ENCODE results near the gene APPL1.

The APPL1 gene

GRCh38 chr3:57194641-57195040 is 32.9 kb upstream of the APPL1 start:
- no peak for TF ChIP-seq FOXM1 (IDR thresholded peaks at IDR 0.05; ENCODE audit: borderline replicate concordance)
- no peak for TF ChIP-seq FOXA1 (IDR thresholded peaks at IDR 0.05)
- TF ChIP-seq BHLHE40 (IDR thresholded peaks at IDR 0.05; ENCODE audit: borderline replicate concordance) = no peak
- TF ChIP-seq HDGF (IDR thresholded peaks at IDR 0.05; ENCODE audit: borderline replicate concordance) = no peak
- TF ChIP-seq L3MBTL2 (conservative IDR thresholded peaks at IDR 0.05) = no peak
- TF ChIP-seq PKNOX1 (IDR thresholded peaks at IDR 0.05) = no peak
- no peak for TF ChIP-seq ZNF384 (IDR thresholded peaks at IDR 0.05)
- TF ChIP-seq ELF4 (IDR thresholded peaks at IDR 0.05) = no peak
- TF ChIP-seq LEF1 (IDR thresholded peaks at IDR 0.05; ENCODE audit: borderline replicate concordance) = no peak
- TF ChIP-seq ARNT (IDR thresholded peaks at IDR 0.05) = no peak
- no peak for TF ChIP-seq TARDBP (IDR thresholded peaks at IDR 0.05)
- no peak for TF ChIP-seq NFRKB (IDR thresholded peaks at IDR 0.05)
- ChIA-PET POLR2A (no interaction called here), CTCF (no interaction called here)
- DNase-seq (ENCODE audit: extremely low spot score) = no peak

GRCh38 chr3:57199895-57200297 is 27.6 kb upstream of the APPL1 start, which contains the start of gene HESX1:
TSS of gene HESX1 (minus strand) at chr3:57199978. CDS start at chr3:57199918, 60 bp downstream.
- no peak for DNase-seq (ENCODE audit: extremely low spot score)
- ChIA-PET POLR2A (no interaction called here), CTCF (interaction anchor here (0.9 kb wide), 1 partner anchor 10 kb away, joined by 3 read pairs; no protein-coding TSS in a partner anchor)
- TF ChIP-seq CTBP1 (IDR thresholded peaks at IDR 0.05; ENCODE audit: borderline replicate concordance) (no peak), SP1 (IDR thresholded peaks at IDR 0.05) (no peak), HDGF (IDR thresholded peaks at IDR 0.05; ENCODE audit: borderline replicate concordance) (no peak), SUZ12 (IDR thresholded peaks at IDR 0.05) (no peak), NFRKB (IDR thresholded peaks at IDR 0.05) (no peak), ZNF384 (IDR thresholded peaks at IDR 0.05) (no peak), BHLHE40 (IDR thresholded peaks at IDR 0.05; ENCODE audit: borderline replicate concordance) (no peak), FOXK2 (IDR thresholded peaks at IDR 0.05) (no peak), TARDBP (IDR thresholded peaks at IDR 0.05) (no peak), ELF4 (IDR thresholded peaks at IDR 0.05) (no peak), LEF1 (IDR thresholded peaks at IDR 0.05; ENCODE audit: borderline replicate concordance) (no peak), PKNOX1 (IDR thresholded peaks at IDR 0.05) (no peak), ARNT (IDR thresholded peaks at IDR 0.05) (no peak), FOXM1 (IDR thresholded peaks at IDR 0.05; ENCODE audit: borderline replicate concordance) (no peak), FOXA1 (IDR thresholded peaks at IDR 0.05) (no peak), L3MBTL2 (conservative IDR thresholded peaks at IDR 0.05) (no peak)

GRCh38 chr3:57206423-57206822 is 21.1 kb upstream of the APPL1 start:
- no peak for TF ChIP-seq PKNOX1 (IDR thresholded peaks at IDR 0.05)
- TF ChIP-seq FOXM1 (IDR thresholded peaks at IDR 0.05; ENCODE audit: borderline replicate concordance) = no peak
- no peak for TF ChIP-seq SUZ12 (IDR thresholded peaks at IDR 0.05)
- no peak for TF ChIP-seq CTBP1 (IDR thresholded peaks at IDR 0.05; ENCODE audit: borderline replicate concordance)
- TF ChIP-seq LEF1 (IDR thresholded peaks at IDR 0.05; ENCODE audit: borderline replicate concordance) = no peak
- no peak for TF ChIP-seq FOXA1 (IDR thresholded peaks at IDR 0.05)
- TF ChIP-seq L3MBTL2 (conservative IDR thresholded peaks at IDR 0.05) = no peak
- no peak for TF ChIP-seq ARNT (IDR thresholded peaks at IDR 0.05)
- TF ChIP-seq SP1 (IDR thresholded peaks at IDR 0.05) = no peak
- no peak for TF ChIP-seq ELF4 (IDR thresholded peaks at IDR 0.05)
- TF ChIP-seq TARDBP (IDR thresholded peaks at IDR 0.05) = no peak
- no peak for TF ChIP-seq BHLHE40 (IDR thresholded peaks at IDR 0.05; ENCODE audit: borderline replicate concordance)
- no peak for TF ChIP-seq HDGF (IDR thresholded peaks at IDR 0.05; ENCODE audit: borderline replicate concordance)
- no peak for TF ChIP-seq NFRKB (IDR thresholded peaks at IDR 0.05)
- no peak for TF ChIP-seq FOXK2 (IDR thresholded peaks at IDR 0.05)
- no peak for TF ChIP-seq ZNF384 (IDR thresholded peaks at IDR 0.05)
- CTCF ChIA-PET = interaction anchor here (0.7 kb wide), 1 partner anchor 33 kb away, joined by 4 read pairs; no protein-coding TSS in a partner anchor
- POLR2A ChIA-PET = no interaction called here
- DNase-seq (ENCODE audit: extremely low spot score) = no peak

- POLR2A ChIA-PET = no interaction called here
- no peak for DNase-seq (ENCODE audit: extremely low spot score)
- TF ChIP-seq ELF4 (IDR thresholded peaks at IDR 0.05) (no peak), FOXA1 (IDR thresholded peaks at IDR 0.05) (no peak), ARNT (IDR thresholded peaks at IDR 0.05) (no peak), LEF1 (IDR thresholded peaks at IDR 0.05; ENCODE audit: borderline replicate concordance) (no peak), HDGF (IDR thresholded peaks at IDR 0.05; ENCODE audit: borderline replicate concordance) (no peak), SUZ12 (IDR thresholded peaks at IDR 0.05) (no peak)
- CTCF ChIA-PET = interaction anchor here (0.8 to 1.0 kb wide), 6 partner anchors 43 to 123 kb away, joined by 3 to 5 read pairs (median 4); no protein-coding TSS in a partner anchor
These were observed 5.6 kb upstream of the APPL1 start for GRCh38 chr3:57221883-57222282.

- ChIA-PET CTCF (no interaction called here), POLR2A (no interaction called here)
- no peak for DNase-seq (ENCODE audit: extremely low spot score)
- TF ChIP-seq ZNF384 (IDR thresholded peaks at IDR 0.05) (no peak), BHLHE40 (IDR thresholded peaks at IDR 0.05; ENCODE audit: borderline replicate concordance) (no peak), LEF1 (IDR thresholded peaks at IDR 0.05; ENCODE audit: borderline replicate concordance) (no peak), SP1 (IDR thresholded peaks at IDR 0.05) (no peak), CTBP1 (IDR thresholded peaks at IDR 0.05; ENCODE audit: borderline replicate concordance) (no peak), L3MBTL2 (conservative IDR thresholded peaks at IDR 0.05) (no peak), ELF4 (IDR thresholded peaks at IDR 0.05) (no peak), PKNOX1 (IDR thresholded peaks at IDR 0.05) (no peak), FOXM1 (IDR thresholded peaks at IDR 0.05; ENCODE audit: borderline replicate concordance) (no peak), NFRKB (IDR thresholded peaks at IDR 0.05) (no peak), TARDBP (IDR thresholded peaks at IDR 0.05) (no peak)
These were observed 2.7 kb upstream of the APPL1 start for GRCh38 chr3:57224856-57225255.

Measured in HEK293T (cell line).